KOPT-K1 (cell line): Measurements from ENCODE around the gene CTNNAL1.
"Not testable (repeated sequence)": the region's sequence is repeated elsewhere in the genome, so short reads cannot be mapped to it uniquely, and the experiment has no call there.

Experiments
- H3K27ac ChIP-seq: fragments of 200-600 bp; sonication (generic); 2 replicates; pipeline ENCODE4 v1.5.1; 2016; ENCODE audit warnings: antibody characterized with exemption, mild to moderate bottlenecking, low read depth, low read length; ENCODE audit not compliant: poor library complexity, severe bottlenecking
- H3K36me3 ChIP-seq: fragments of 200-600 bp; sonication (generic); 2 replicates; pipeline ENCODE4 v1.5.1; 2017; ENCODE audit warnings: antibody characterized with exemption, mild to moderate bottlenecking, low read length, moderate library complexity; ENCODE audit not compliant: insufficient read depth
- H3K9me3 ChIP-seq: fragments of 200-600 bp; sonication (generic); 2 replicates; pipeline ENCODE4 v1.5.1; 2017; ENCODE audit warnings: antibody characterized with exemption, low read length, mild to moderate bottlenecking; ENCODE audit not compliant: insufficient read depth, poor library complexity, severe bottlenecking

Gene CTNNAL1

GRCh38 chr9:108939975-108940374 lies 73.3 kb downstream of the CTNNAL1 start:
- H3K27ac ChIP-seq = no peak overlapping the region
- no peaks in the 10 kb centered on the region for H3K9me3 ChIP-seq
- H3K36me3 ChIP-seq = peaks cover 39% of the 10 kb centered on the region

- Histone ChIP-seq H3K9me3 (no peaks in the 10 kb centered on the region), H3K36me3 (peaks cover 32% of the 10 kb centered on the region), H3K27ac (no peak overlapping the region)
Measured at GRCh38 chr9:108937561-108938305, 75.6 kb downstream of the CTNNAL1 start.

- H3K27ac ChIP-seq = peak within 1 kb of the TSS; percentile 79
- H3K36me3 ChIP-seq = peaks cover 19% of the 10 kb centered on the region
- no peaks in the 10 kb centered on the region for H3K9me3 ChIP-seq
Measured at GRCh38 chr9:108934323-108934893, 78.9 kb downstream of the CTNNAL1 start, which contains the start of gene ABITRAM. TSS of gene ABITRAM (plus strand) at chr9:108934400. CDS start at chr9:108934487, 87 bp downstream.

GRCh38 chr9:108933718-108934322 lies 79.5 kb downstream of the CTNNAL1 start, which contains the start of gene ELP1:
TSS of gene ELP1 (minus strand) at chr9:108934124. CDS start at chr9:108931146, 2,978 bp downstream.
- Histone ChIP-seq H3K27ac (peak within 1 kb of the TSS; percentile 79), H3K36me3 (peaks cover 19% of the 10 kb centered on the region), H3K9me3 (no peaks in the 10 kb centered on the region)

GRCh38 chr9:108933231-108933717 lies 80.0 kb downstream of the CTNNAL1 start:
- Histone ChIP-seq H3K27ac (peak overlapping the region; percentile 79), H3K36me3 (peaks cover 21% of the 10 kb centered on the region), H3K9me3 (no peaks in the 10 kb centered on the region)

GRCh38 chr9:108928386-108928785 lies 84.9 kb downstream of the CTNNAL1 start:
- H3K9me3 ChIP-seq = no peaks in the 10 kb centered on the region
- peaks cover 63% of the 10 kb centered on the region for H3K36me3 ChIP-seq
- no peak overlapping the region for H3K27ac ChIP-seq

- H3K36me3 ChIP-seq = peaks cover 96% of the 10 kb centered on the region
- no peak overlapping the region for H3K27ac ChIP-seq
- H3K9me3 ChIP-seq = no peaks in the 10 kb centered on the region
Measured at GRCh38 chr9:108924466-108924865, 88.8 kb downstream of the CTNNAL1 start.

- H3K27ac ChIP-seq = no peak overlapping the region
- peaks cover 88% of the 10 kb centered on the region for H3K36me3 ChIP-seq
- no peaks in the 10 kb centered on the region for H3K9me3 ChIP-seq
Measured at GRCh38 chr9:108921200-108921599, 92.1 kb downstream of the CTNNAL1 start.

- H3K9me3 ChIP-seq, H3K27ac ChIP-seq: not testable (repeated sequence)
- H3K36me3 ChIP-seq = peaks cover 88% of the 10 kb centered on the region
Measured at GRCh38 chr9:108920401-108920800, 92.9 kb downstream of the CTNNAL1 start.

GRCh38 chr9:108919517-108919916 lies 93.8 kb downstream of the CTNNAL1 start:
- Histone ChIP-seq H3K27ac (no peak overlapping the region), H3K9me3 (no peaks in the 10 kb centered on the region), H3K36me3 (peaks cover 86% of the 10 kb centered on the region)

GRCh38 chr9:108913391-108913790 lies 99.9 kb downstream of the CTNNAL1 start:
- Histone ChIP-seq H3K36me3 (peaks cover 75% of the 10 kb centered on the region), H3K27ac (no peak overlapping the region), H3K9me3 (no peaks in the 10 kb centered on the region)

GRCh38 chr9:108911820-108912219 lies 101.5 kb downstream of the CTNNAL1 start:
- H3K36me3 ChIP-seq = peaks cover 75% of the 10 kb centered on the region
- peak overlapping the region; percentile 40 for H3K27ac ChIP-seq
- no peaks in the 10 kb centered on the region for H3K9me3 ChIP-seq

- Histone ChIP-seq H3K36me3 (peaks cover 80% of the 10 kb centered on the region), H3K9me3 (no peaks in the 10 kb centered on the region), H3K27ac (no peak overlapping the region)
Measured at GRCh38 chr9:108910914-108911313, 102.4 kb downstream of the CTNNAL1 start.

- peaks cover 80% of the 10 kb centered on the region for H3K36me3 ChIP-seq
- H3K9me3 ChIP-seq = no peaks in the 10 kb centered on the region
- no peak overlapping the region for H3K27ac ChIP-seq
Measured at GRCh38 chr9:108910402-108910801, 102.9 kb downstream of the CTNNAL1 start.

- Histone ChIP-seq H3K36me3 (peaks cover 96% of the 10 kb centered on the region), H3K27ac (no peak overlapping the region), H3K9me3 (no peaks in the 10 kb centered on the region)
Measured at GRCh38 chr9:108905494-108905893, 107.8 kb downstream of the CTNNAL1 start.
